GM21576 (cell line): ENCODE data around the gene ATAD5.
"Not testable (repeated sequence)": the region's sequence is repeated elsewhere in the genome, so short reads cannot be mapped to it uniquely, and the experiment has no call there.

Source experiments
- ATAC-seq: cut with Tn5 transposase; IDR thresholded peaks from one replicate; pipeline ENCODE4 v1.9.1; 2021; ENCODE audit warnings: mild to moderate bottlenecking, moderate library complexity; ENCODE audit not compliant: unreplicated experiment

Gene ATAD5, protein sequence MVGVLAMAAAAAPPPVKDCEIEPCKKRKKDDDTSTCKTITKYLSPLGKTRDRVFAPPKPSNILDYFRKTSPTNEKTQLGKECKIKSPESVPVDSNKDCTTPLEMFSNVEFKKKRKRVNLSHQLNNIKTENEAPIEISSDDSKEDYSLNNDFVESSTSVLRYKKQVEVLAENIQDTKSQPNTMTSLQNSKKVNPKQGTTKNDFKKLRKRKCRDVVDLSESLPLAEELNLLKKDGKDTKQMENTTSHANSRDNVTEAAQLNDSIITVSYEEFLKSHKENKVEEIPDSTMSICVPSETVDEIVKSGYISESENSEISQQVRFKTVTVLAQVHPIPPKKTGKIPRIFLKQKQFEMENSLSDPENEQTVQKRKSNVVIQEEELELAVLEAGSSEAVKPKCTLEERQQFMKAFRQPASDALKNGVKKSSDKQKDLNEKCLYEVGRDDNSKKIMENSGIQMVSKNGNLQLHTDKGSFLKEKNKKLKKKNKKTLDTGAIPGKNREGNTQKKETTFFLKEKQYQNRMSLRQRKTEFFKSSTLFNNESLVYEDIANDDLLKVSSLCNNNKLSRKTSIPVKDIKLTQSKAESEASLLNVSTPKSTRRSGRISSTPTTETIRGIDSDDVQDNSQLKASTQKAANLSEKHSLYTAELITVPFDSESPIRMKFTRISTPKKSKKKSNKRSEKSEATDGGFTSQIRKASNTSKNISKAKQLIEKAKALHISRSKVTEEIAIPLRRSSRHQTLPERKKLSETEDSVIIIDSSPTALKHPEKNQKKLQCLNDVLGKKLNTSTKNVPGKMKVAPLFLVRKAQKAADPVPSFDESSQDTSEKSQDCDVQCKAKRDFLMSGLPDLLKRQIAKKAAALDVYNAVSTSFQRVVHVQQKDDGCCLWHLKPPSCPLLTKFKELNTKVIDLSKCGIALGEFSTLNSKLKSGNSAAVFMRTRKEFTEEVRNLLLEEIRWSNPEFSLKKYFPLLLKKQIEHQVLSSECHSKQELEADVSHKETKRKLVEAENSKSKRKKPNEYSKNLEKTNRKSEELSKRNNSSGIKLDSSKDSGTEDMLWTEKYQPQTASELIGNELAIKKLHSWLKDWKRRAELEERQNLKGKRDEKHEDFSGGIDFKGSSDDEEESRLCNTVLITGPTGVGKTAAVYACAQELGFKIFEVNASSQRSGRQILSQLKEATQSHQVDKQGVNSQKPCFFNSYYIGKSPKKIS (N-terminal part only)

GRCh38 chr17:30831663-30832437 is at the start of gene ATAD5:
Gene ATAD5, plus strand, starts transcription at chr17:30831966. Its CDS starts 382 bp downstream, at chr17:30832348.
- peak; percentile 75 for ATAC-seq

DNA sequence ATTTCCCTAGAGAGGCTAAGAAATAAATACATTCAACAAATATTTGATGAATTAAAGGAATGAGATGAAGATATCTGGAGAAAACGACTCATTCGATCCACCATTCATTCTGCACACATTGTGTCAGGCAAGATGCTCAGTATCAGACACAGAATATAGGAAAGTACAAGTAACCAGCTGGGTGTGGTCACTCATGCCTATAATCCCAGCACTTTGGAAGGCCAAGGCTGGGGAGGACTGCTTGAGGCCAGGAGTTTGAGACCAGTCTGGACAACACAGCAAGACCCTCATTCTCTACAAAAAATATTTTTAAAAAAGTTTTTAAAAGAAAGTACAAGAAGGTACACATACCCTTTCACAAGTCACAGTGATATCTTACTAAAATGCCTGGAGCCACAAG is 49.6 kb upstream of the ATAD5 start:
- ATAC-seq = no peak

DNA sequence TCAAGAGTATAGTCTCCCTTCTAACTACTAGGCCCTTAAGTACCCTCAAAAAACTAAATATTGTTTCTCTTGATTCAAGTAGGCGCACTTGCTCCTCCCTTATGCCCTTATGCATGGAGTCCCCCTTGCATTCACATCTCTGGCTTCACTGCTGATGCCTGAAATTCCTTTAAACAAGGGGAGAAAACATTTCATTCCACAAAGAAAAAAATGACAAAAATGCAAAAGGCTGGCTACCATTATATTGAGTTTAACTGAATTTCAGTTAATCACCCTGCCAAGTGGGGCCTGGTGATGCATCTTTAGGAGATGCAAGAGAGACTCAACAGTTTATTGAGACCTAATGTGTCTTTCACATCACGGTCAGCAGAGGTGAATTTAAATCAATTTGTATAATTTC is 42.8 kb upstream of the ATAD5 start:
- no peak for ATAC-seq

- ATAC-seq = no peak
Measured at GRCh38 chr17:30790279-30790678, 41.5 kb upstream of the ATAD5 start.

DNA sequence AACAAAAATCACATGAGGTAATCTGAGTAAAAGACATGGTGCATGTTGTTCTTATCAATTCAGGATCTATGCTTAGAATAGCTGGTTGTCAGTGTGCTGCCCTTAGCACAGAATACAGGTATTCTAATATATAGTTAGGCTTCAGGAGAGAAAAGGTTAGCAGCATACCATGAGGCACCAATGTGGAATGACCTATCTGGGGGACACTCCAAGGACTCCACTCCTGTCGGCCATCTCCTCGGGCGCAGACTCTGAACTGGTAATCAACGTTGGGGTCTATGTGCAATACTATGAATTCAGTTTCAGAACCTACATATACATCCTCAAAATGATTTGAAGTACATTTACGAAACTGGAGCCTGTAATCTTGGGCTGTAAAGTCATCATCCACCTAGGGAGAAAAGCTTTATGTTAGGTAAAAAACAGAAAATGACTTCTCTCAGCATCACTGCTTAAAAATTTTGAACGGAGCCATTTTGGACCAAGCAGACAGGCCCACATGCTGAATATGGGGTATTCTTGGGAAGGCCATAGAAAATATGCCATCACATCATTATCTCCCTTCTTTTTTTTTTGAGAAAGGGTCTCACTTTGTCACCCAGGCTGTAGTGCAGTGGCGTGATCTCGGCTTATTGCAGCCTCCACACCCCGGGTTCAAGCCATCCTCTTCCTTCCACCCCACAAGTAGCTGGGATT is 38.3 kb upstream of the ATAD5 start:
- ATAC-seq = no peak

DNA sequence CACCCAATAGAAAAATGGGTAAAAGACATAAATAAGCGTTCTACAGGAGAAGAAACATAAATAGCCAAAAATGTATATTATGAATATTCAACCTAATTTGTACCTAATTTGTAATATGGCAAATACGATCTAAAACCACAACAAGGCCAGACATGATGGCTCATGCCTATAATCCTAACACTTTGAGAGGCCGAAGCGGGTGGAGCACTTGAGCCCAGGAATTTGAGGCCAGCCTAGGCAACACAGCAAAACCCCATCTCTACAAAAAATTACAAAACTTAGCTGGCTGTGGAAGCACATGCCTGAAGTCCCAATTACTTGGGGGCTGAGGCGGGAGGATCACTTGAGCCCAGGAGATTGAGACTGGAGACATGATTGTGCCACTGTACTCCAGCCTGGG is 37.4 kb upstream of the ATAD5 start:
- no peak for ATAC-seq

DNA sequence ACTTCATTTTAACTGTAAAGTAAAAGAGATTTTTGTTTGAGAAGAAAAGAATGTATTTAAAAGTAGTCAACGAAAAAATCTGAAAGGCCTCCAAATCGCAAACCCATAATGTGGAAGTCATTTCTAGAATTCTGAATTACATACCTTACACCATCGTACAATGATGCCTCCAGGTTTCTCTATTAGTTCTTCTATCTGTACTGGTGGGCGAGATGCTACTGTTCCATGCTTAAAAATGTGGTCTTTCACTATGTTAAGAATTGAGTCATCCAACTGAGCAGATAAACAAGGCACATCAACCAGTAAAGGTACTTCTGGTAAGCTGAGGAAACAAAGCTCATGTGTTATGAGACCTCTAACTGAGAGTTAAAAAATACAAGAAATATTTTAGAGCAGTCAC is 35.8 kb upstream of the ATAD5 start:
- ATAC-seq = no peak

- no peak for ATAC-seq
Measured at GRCh38 chr17:30801671-30802070, 30.1 kb upstream of the ATAD5 start.

GRCh38 chr17:30805944-30806456 is 25.8 kb upstream of the ATAD5 start:
- ATAC-seq = no peak

GRCh38 chr17:30807896-30808295 is 23.9 kb upstream of the ATAD5 start:
- ATAC-seq = no peak

GRCh38 chr17:30808785-30809286 is 22.9 kb upstream of the ATAD5 start:
- ATAC-seq = peak; percentile 76

- no peak for ATAC-seq
Measured at GRCh38 chr17:30809867-30810266, 21.9 kb upstream of the ATAD5 start.

- ATAC-seq = no peak
Measured at GRCh38 chr17:30812218-30813177, 19.3 kb upstream of the ATAD5 start.

GRCh38 chr17:30814236-30814635 is 17.5 kb upstream of the ATAD5 start:
- ATAC-seq = not testable (repeated sequence)

GRCh38 chr17:30814860-30815259 is 16.9 kb upstream of the ATAD5 start:
- ATAC-seq = not testable (repeated sequence)

GRCh38 chr17:30816165-30816564 is 15.6 kb upstream of the ATAD5 start:
- no peak for ATAC-seq

DNA sequence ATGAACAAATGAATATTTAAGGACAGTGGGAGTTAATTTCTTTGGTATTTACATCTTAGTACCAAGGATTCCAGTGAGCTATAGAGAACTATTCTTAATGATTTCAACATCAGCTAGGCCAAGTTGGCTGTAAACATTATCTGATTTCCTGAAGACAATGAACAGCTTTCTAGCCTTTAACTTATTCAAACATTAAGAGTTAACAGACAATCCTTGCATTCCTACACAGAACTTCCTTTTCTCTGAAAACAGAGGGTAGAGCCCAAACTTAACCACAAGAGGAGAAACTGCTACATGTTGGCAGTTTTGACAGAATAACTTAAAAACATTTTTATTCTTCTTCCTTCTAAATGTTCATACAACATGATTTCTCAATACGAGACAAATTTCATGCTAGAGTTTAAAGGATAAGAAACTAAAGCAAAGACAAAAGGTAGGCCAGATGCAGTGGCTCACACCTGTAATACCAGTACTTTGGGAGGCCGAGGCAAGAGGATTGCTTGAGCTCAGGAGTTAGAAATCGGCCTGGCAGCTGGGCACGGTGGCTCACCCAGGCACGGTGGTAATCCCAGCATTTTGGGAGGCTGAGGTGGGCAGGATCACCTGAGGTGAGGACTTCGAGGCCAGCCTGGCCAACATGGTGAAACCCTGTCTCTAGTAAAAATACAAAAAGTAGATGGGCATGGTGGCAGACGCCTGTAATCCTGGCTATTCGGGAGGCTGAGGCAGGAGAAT is 11.6 kb upstream of the ATAD5 start:
- no peak for ATAC-seq
